ENCODE results near the gene HOTAIR. TPM values are rescaled to one million over a fixed set of nuclear protein-coding genes. Genes with fewer than 3 reads are reported as not detected.

HOTAIR gene
- total RNA-seq, 2 experiments from 2014 or later = not detected

DNA sequence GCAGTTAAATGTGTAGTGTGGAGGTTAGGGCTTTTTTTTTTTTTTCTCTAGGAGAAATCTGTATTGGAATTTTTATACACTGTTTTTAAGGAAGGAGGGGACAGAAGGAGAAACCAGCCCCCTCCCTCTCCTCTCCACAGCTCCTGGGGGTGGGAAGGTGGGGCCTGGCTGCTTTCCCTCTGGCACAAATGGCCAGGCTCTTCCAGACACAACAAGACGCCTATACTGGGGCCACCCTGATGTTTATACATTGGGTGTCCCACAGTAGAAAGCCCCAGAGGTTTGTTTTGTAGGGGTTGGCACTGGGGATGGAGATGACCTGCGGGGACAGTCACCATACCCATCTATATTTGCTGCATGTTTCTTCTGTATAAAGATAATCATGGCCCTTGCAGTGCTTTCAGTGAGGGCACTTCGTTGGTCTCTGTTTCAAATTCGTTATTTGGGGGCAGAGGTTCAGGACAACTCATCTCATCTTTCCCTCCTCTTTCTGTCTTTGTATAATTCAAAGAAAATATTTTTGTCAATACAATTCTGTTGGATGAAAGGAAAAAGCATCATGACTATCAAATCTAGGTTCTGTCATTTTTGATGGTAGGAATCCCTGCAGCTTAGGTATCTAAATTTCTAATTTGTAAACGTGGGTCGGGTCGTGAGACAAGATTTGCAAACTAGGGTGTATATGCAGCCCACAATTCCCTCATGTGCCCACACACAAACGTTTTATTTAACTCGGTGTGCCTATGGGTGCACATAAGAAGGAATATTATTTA, 2.3 kb upstream of the HOTAIR start:
- H3K27ac Mint-ChIP-seq = no peak overlapping the region
- POLR2A ChIA-PET = no interaction called here
- peaks cover 91% of the 10 kb centered on the region for H3K27me3 Mint-ChIP-seq
- no peak overlapping the region for H3K4me3 Mint-ChIP-seq
- H3K9me3 Mint-ChIP-seq = no peaks in the 10 kb centered on the region
- CTCF ChIA-PET = interaction anchor here (1.0 kb wide), 1 partner anchor 238 kb away, joined by 3 read pairs; no protein-coding TSS in a partner anchor
- peaks cover 7% of the 10 kb centered on the region for H3K36me3 Mint-ChIP-seq (ENCODE audit: low read depth)
- peaks cover 13% of the 10 kb centered on the region for H3K4me1 Mint-ChIP-seq
- no peak for DNase-seq

DNA sequence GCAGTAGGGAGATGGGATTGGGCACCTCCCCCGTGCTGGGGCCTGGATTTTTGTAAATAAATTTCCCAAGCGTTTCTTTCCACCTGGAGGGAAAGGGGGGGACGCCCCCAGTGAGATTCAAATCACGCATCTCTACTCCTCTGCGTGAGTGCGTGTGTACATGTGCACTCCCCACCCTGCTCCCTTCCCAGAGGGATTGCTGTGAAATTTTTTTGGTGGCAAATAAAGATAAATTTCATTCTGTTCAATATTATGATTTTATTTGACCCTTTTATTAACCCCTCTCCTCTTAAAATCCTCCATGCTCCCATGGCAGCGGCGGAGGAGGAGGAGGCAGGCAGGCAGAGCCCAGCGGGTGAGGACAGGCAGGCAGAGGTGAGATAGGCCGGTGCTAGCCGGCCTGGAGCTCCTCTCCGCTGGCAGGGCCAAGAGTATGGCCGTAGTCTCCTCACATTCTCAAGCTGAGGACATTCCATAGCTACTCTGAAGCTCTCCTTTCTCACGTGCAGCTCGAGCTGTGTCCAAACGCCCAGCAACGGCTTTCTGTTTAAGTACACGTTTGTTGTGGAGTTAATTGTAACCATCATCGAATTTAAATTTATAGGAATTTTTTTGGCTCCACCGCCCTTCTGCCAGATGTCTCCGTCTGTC, 1.5 kb upstream of the HOTAIR start:
- POLR2A ChIA-PET = no interaction called here
- Mint-ChIP-seq H3K27me3 (peaks cover 91% of the 10 kb centered on the region), H3K9me3 (no peaks in the 10 kb centered on the region), H3K27ac (no peak overlapping the region), H3K36me3 (ENCODE audit: low read depth) (peaks cover 7% of the 10 kb centered on the region), H3K4me1 (peaks cover 13% of the 10 kb centered on the region), H3K4me3 (no peak overlapping the region)
- DNase-seq = no peak
- CTCF ChIA-PET = interaction anchor here (0.9 to 1.0 kb wide), 2 partner anchors 231 to 238 kb away, joined by 3 read pairs; no protein-coding TSS in a partner anchor

DNA sequence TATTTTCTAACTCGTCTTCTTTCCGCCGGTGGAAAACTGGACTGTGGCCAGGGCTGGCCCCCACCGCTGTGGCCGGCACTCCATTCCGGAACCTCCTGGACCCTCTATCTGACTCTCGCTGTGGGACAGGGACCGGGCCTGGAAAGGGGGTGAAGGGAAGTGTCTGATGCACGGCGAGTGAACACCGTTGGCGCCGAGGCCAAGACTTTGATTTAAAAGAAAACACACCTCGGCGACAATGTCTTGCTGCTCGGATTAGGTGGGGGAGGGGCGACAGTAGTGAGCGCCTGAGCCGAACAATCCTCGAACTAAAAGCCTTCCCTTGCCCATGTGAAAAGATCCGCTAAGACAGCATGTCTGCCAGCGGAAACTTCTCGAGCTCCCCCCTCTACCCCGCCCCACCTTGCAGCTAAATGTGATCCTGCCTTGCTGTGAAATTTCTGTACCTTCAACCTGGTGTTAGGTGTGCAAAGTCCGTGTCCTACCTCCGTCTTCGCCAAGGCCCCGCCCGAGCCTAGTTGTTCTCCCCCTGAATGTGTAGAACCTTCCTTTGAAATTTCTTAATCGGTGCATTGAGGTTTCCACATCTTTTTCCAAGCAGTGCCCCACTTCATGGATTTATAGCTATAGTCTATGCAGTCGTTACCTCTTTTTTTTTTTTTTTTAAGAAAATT, 862 bp upstream of the HOTAIR start:
- peak overlapping the region; percentile 60 for H3K27ac Mint-ChIP-seq
- no peak for DNase-seq
- ChIA-PET POLR2A (no interaction called here), CTCF (interaction anchor here (0.6 to 1.0 kb wide), 4 partner anchors 29 to 239 kb away, joined by 3 to 4 read pairs (median 4); no protein-coding TSS in a partner anchor)
- H3K4me1 Mint-ChIP-seq = peaks cover 13% of the 10 kb centered on the region
- peaks cover 7% of the 10 kb centered on the region for H3K36me3 Mint-ChIP-seq (ENCODE audit: low read depth)
- H3K27me3 Mint-ChIP-seq = peaks cover 91% of the 10 kb centered on the region
- no peaks in the 10 kb centered on the region for H3K9me3 Mint-ChIP-seq
- H3K4me3 Mint-ChIP-seq = peak overlapping the region; percentile 34

DNA sequence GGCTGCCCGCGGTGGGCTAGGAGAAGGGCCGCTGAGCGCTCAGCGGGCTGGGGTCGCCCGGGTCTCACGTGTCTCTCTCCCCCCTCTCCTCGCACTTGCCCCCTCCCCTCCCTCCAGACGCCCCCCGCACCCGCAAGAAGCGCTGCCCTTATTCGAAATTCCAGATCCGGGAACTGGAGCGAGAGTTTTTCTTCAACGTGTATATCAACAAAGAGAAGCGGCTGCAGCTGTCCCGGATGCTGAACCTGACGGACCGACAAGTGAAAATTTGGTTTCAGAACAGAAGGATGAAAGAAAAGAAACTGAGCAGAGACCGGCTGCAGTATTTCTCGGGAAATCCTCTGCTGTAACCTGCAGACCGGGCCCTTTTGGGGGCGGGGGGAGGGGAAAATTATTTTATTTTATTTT, 314 bp upstream of the HOTAIR start:
- DNase-seq = no peak
- ChIA-PET CTCF (interaction anchor here (0.6 to 0.9 kb wide), 3 partner anchors 29 to 232 kb away, joined by 3 to 4 read pairs (median 4); no protein-coding TSS in a partner anchor), POLR2A (no interaction called here)
- no peak overlapping the region for H3K27ac Mint-ChIP-seq
- H3K9me3 Mint-ChIP-seq = no peaks in the 10 kb centered on the region
- peaks cover 7% of the 10 kb centered on the region for H3K36me3 Mint-ChIP-seq (ENCODE audit: low read depth)
- peaks cover 13% of the 10 kb centered on the region for H3K4me1 Mint-ChIP-seq
- peaks cover 91% of the 10 kb centered on the region for H3K27me3 Mint-ChIP-seq
- no peak overlapping the region for H3K4me3 Mint-ChIP-seq

DNA sequence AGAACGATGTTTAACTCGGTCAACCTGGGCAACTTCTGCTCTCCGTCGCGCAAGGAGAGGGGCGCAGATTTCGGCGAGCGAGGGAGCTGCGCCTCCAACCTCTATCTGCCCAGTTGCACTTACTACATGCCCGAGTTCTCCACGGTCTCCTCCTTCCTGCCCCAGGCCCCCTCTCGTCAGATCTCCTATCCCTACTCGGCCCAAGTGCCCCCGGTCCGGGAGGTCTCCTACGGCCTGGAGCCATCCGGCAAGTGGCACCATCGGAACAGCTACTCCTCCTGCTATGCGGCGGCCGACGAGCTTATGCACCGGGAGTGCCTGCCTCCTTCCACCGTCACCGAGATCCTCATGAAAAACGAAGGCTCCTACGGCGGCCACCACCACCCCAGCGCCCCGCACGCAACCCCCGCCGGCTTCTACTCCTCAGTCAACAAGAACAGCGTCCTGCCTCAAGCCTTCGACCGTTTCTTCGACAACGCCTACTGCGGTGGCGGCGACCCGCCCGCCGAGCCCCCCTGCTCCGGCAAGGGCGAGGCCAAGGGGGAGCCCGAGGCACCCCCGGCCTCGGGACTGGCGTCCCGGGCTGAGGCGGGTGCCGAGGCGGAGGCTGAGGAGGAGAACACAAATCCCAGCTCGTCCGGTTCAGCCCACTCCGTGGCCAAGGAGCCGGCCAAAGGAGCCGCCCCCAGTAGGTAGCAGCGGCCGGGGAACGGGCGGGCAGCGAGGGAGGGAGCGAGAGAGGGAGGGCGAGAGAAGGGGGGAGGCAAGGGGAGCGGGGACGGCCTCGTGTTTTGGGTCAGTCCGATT, 1.3 kb downstream of the HOTAIR start:
- Mint-ChIP-seq H3K27ac (peak overlapping the region; percentile 55), H3K9me3 (no peaks in the 10 kb centered on the region), H3K36me3 (ENCODE audit: low read depth) (peaks cover 7% of the 10 kb centered on the region), H3K27me3 (peaks cover 91% of the 10 kb centered on the region), H3K4me3 (peak overlapping the region; percentile 43), H3K4me1 (peaks cover 13% of the 10 kb centered on the region)
- POLR2A ChIA-PET = no interaction called here
- CTCF ChIA-PET = no interaction called here
- no peak for DNase-seq

DNA sequence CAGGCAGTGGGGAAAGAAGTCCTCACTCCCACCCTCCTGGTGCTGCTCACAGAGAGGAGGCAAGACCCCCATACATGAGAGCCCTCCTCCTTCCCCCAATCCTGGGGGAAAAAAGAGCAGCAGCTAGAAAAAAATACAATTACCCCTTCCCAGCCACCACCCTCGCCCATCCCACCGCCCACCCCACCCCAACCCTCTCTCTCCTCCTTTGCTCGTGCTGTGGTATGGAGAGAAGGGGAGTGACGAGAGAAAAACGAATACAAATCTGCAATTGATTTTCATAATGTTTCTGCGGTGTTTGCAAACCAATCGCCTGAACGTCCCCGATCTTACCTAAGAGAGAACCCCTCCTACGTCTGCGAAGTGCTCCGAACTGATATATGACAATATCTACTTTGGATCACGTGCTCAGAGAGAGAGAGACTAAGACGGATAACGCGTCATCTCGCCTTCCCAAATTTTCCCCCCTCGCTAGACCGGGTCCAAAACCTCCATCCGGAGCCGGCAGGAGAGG, 2.0 kb downstream of the HOTAIR start, which contains the start of gene HOXC11:
Gene HOXC11 (plus strand): TSS at position 405 of the 514 bp plus-strand sequence. CDS start 116 bp downstream, outside the sequence.
- Mint-ChIP-seq H3K27me3 (peaks cover 91% of the 10 kb centered on the region), H3K4me3 (peak within 1 kb of the TSS; percentile 43)

DNA sequence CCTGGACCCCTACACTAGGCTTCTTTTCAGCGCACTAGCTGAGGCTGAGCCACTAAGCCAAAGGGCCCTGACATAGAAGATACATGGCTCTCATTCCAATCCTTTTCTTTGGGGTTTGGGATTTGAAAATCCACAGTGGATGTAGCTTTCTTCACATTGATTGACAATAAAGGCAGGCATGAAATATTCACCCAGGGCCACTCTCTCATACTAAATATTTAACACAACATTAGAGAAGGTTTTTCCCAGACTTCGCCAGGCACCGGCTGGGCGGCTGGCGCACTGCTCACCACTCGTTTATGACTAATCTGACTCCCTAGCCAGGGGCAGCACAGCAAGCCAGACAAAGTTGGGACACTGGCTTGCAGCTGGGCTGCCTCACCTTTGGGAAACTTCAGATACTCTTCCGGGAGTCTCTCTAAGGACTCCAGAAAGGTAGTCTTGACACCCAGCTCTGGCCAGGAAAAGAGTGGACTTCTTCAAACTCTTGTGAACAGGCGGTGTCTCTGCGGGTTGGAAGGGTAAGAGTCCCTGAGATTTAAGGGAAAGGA, 2.5 kb downstream of the HOTAIR start:
- peaks cover 7% of the 10 kb centered on the region for H3K36me3 Mint-ChIP-seq (ENCODE audit: low read depth)
- no peaks in the 10 kb centered on the region for H3K9me3 Mint-ChIP-seq
- ChIA-PET POLR2A (no interaction called here), CTCF (interaction anchor here (1.1 to 1.5 kb wide), 2 partner anchors 13 to 27 kb away, joined by 3 read pairs; no protein-coding TSS in a partner anchor)
- DNase-seq = no peak
- H3K27ac Mint-ChIP-seq = no peak overlapping the region
- H3K27me3 Mint-ChIP-seq = peaks cover 91% of the 10 kb centered on the region
- H3K4me3 Mint-ChIP-seq = no peak overlapping the region
- peaks cover 13% of the 10 kb centered on the region for H3K4me1 Mint-ChIP-seq

More for the DNA sequence above, 2.0 kb downstream of the HOTAIR start, which contains the start of gene HOXC11:
- CTCF ChIA-PET = interaction anchor here (1.1 kb wide), 1 partner anchor 13 kb away, joined by 3 read pairs; no protein-coding TSS in a partner anchor
- H3K36me3 Mint-ChIP-seq (ENCODE audit: low read depth) = peaks cover 7% of the 10 kb centered on the region
- POLR2A ChIA-PET = no interaction called here
- H3K27ac Mint-ChIP-seq = peak within 1 kb of the TSS; percentile 55
- DNase-seq = no peak
- no peaks in the 10 kb centered on the region for H3K9me3 Mint-ChIP-seq
- H3K4me1 Mint-ChIP-seq = peaks cover 13% of the 10 kb centered on the region

DNA sequence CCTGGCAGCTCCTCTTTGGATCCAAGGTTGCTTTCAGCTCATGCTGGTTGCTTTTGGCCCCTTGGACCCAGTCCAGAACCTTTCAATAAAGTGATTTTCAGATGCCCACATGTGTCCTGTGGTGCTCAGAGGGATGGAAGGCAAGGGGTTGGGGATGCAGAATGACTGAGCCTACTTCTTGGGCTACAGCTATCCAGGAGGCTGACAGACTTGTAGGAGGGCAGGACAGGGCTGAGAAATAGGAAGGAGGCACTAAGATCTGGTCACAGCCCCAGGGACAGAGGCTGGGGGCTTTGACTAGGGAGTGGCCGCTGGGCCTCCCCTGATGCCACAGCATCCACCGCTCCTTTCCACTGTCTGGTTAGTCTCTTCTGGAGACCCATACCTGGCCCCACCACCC, 3.1 kb downstream of the HOTAIR start:
- ChIA-PET CTCF (interaction anchor here (1.1 to 1.5 kb wide), 2 partner anchors 12 to 27 kb away, joined by 3 read pairs; no protein-coding TSS in a partner anchor), POLR2A (no interaction called here)
- no peak overlapping the region for H3K27ac Mint-ChIP-seq
- H3K4me1 Mint-ChIP-seq = peaks cover 13% of the 10 kb centered on the region
- H3K9me3 Mint-ChIP-seq = no peaks in the 10 kb centered on the region
- H3K27me3 Mint-ChIP-seq = peaks cover 91% of the 10 kb centered on the region
- no peak overlapping the region for H3K4me3 Mint-ChIP-seq
- peaks cover 7% of the 10 kb centered on the region for H3K36me3 Mint-ChIP-seq (ENCODE audit: low read depth)
- no peak for DNase-seq

DNA sequence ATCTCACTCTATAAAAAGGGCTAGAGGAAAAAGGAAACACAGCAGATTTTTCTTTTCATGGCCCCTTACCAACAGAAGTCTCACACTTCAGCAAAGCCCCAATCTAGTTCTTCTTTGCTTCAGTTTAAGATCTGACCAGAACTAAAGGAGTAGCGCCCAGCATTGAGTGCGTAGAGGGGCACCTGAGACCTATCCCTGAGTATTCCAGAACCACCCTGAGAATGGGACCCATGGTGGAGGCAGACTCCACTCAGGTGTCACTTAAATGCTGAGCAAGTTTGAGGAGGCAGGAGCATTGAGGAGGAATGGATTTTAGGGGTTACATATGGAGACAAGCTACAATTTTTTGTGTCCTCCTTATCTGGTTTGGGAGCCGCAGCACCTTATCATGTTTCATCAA, 3.6 kb downstream of the HOTAIR start:
- ChIA-PET POLR2A (no interaction called here), CTCF (interaction anchor here (0.9 to 1.5 kb wide), 2 partner anchors 26 to 56 kb away, joined by 3 read pairs; no protein-coding TSS in a partner anchor)
- Mint-ChIP-seq H3K4me3 (no peak overlapping the region), H3K27ac (no peak overlapping the region), H3K36me3 (ENCODE audit: low read depth) (peaks cover 10% of the 10 kb centered on the region), H3K4me1 (peaks cover 18% of the 10 kb centered on the region), H3K9me3 (no peaks in the 10 kb centered on the region), H3K27me3 (peaks cover 91% of the 10 kb centered on the region)
- DNase-seq = no peak

DNA sequence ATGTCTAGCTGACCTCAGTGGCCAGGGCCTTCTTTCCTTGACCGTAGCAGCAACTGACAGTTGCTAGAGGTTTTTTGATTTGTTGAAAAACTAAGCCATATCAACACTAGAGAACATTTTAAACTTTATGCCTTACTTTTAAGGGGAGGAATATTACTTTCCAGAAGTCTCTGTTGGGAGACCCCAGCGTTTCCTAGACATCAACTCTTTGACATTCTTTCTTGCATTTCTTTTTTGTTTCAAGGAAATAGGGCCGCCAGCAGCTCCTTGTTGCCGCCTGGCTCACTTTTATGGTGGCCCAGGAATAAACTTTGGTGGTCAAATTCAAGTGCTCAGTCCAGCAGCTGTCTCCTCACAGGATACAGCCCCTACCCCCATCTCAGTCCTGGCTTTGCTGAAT, 4.3 kb downstream of the HOTAIR start:
- no peak for DNase-seq
- no peak overlapping the region for H3K27ac Mint-ChIP-seq
- H3K36me3 Mint-ChIP-seq (ENCODE audit: low read depth) = peaks cover 8% of the 10 kb centered on the region
- H3K27me3 Mint-ChIP-seq = peaks cover 92% of the 10 kb centered on the region
- no peaks in the 10 kb centered on the region for H3K9me3 Mint-ChIP-seq
- H3K4me3 Mint-ChIP-seq = no peak overlapping the region
- POLR2A ChIA-PET = no interaction called here
- CTCF ChIA-PET = interaction anchor here (0.9 kb wide), 2 partner anchors 15 to 57 kb away, joined by 3 read pairs; partner anchors contain the start of gene HOXC10
- peaks cover 16% of the 10 kb centered on the region for H3K4me1 Mint-ChIP-seq

DNA sequence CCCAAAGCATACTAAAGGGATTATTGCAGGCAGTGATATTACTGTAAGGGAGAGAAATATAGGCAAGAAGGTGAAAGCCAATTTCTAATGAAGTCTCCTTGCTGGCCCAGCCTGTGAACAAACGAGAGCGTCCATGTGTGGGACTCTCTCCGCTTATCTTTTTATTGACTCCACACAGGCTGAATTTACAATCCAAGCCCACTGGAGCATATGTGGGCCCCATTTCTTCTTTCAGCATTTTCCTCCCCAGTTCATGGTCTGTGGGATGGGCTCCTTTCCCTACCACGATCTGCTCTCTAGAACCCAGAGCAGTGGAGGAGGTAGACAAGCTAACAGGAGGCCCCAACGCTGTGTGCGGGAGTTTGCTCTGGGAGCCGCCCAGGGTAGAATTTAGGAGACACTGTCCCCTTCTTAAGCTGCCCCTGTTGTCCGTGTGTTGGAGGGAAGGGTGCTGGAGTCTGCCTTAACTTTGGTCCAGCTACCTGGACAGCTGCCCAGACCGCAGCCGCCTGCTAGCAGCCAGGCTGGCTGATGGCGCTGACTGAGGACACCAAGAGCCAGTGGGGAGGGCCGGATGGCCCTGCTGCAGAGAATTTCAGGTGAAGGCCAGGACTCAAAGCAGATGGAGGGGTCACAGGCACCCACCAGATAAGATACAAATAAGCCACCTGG, 5.0 kb downstream of the HOTAIR start:
- Mint-ChIP-seq H3K4me3 (no peak overlapping the region), H3K9me3 (no peaks in the 10 kb centered on the region), H3K4me1 (peaks cover 16% of the 10 kb centered on the region), H3K36me3 (ENCODE audit: low read depth) (peaks cover 10% of the 10 kb centered on the region), H3K27ac (no peak overlapping the region), H3K27me3 (peaks cover 95% of the 10 kb centered on the region)
- DNase-seq = no peak
- ChIA-PET POLR2A (no interaction called here), CTCF (interaction anchor here (0.9 to 1.2 kb wide), 2 partner anchors 15 to 24 kb away, joined by 3 read pairs; partner anchors contain the start of gene HOXC10)
